ENCODE results near the gene CCDC184.
"Not testable (repeated sequence)": the region's sequence is repeated elsewhere in the genome, so short reads cannot be mapped to it uniquely, and the experiment has no call there.

Gene CCDC184

GRCh38 chr12:48180424-48180823 is 3.0 kb upstream of the CCDC184 start:
- DNase-seq = no peak

GRCh38 chr12:48180857-48181495 is 2.5 kb upstream of the CCDC184 start:
- no peak for DNase-seq

- DNase-seq = no peak
Measured at GRCh38 chr12:48182631-48183030, 813 bp upstream of the CCDC184 start.

GRCh38 chr12:48183876-48184548 is 568 bp downstream of the CCDC184 start:
- no peak for DNase-seq

GRCh38 chr12:48184549-48184922 is 1.1 kb downstream of the CCDC184 start:
- DNase-seq = no peak

- no peak for DNase-seq
Measured at GRCh38 chr12:48185181-48185919, 1.9 kb downstream of the CCDC184 start.

- DNase-seq = no peak
Measured at GRCh38 chr12:48187916-48188695, 4.7 kb downstream of the CCDC184 start.

- DNase-seq = peak; percentile 48
Measured at GRCh38 chr12:48189331-48190125, 6.1 kb downstream of the CCDC184 start.

GRCh38 chr12:48191096-48191495 is 7.7 kb downstream of the CCDC184 start:
- no peak for DNase-seq

GRCh38 chr12:48192861-48193260 is 9.4 kb downstream of the CCDC184 start:
- no peak for DNase-seq

- DNase-seq = no peak
Measured at GRCh38 chr12:48193623-48194022, 10.2 kb downstream of the CCDC184 start.

GRCh38 chr12:48194799-48195201 is 11.4 kb downstream of the CCDC184 start:
- no peak for DNase-seq

GRCh38 chr12:48197549-48197970 is 14.1 kb downstream of the CCDC184 start:
- no peak for DNase-seq

- DNase-seq = peak; percentile 82
Measured at GRCh38 chr12:48197971-48198671, 14.7 kb downstream of the CCDC184 start.

GRCh38 chr12:48198672-48198971 is 15.2 kb downstream of the CCDC184 start:
- DNase-seq = no peak

GRCh38 chr12:48198985-48199384 is 15.5 kb downstream of the CCDC184 start:
- no peak for DNase-seq

- no peak for DNase-seq
Measured at GRCh38 chr12:48199774-48200221, 16.4 kb downstream of the CCDC184 start.

GRCh38 chr12:48201091-48201490 is 17.6 kb downstream of the CCDC184 start:
- DNase-seq = no peak

GRCh38 chr12:48201516-48201915 is 18.1 kb downstream of the CCDC184 start:
- DNase-seq = no peak

- DNase-seq = no peak
Measured at GRCh38 chr12:48202766-48203165, 19.3 kb downstream of the CCDC184 start.

- DNase-seq = no peak
Measured at GRCh38 chr12:48203192-48203591, 19.7 kb downstream of the CCDC184 start, which contains the start of gene OR10AD1. Gene OR10AD1, minus strand, starts transcription at chr12:48203292. Its CDS starts 0 bp downstream, at chr12:48203292.

- DNase-seq = not testable (repeated sequence)
Measured at GRCh38 chr12:48209495-48209894, 26.1 kb downstream of the CCDC184 start.

All from effector CD8-positive, alpha-beta T cell (primary cell).